MM.1S (cell line): Measurements from ENCODE around the gene PLCB1.

Experiments used
- DNase-seq: peaks from one replicate; pipeline ENCODE4 v3.0.0-alpha.2; 2015
- H2AFZ ChIP-seq: fragments of 300-600 bp; sonication (generic); 2 replicates; pipeline ENCODE4 v1.6.0; 2016; ENCODE audit warnings: antibody characterized with exemption, low read length
- H3F3A ChIP-seq: fragments of 300-600 bp; sonication (generic); 2 replicates; pipeline ENCODE4 v1.6.1; 2016; ENCODE audit warnings: mild to moderate bottlenecking, antibody characterized with exemption, low read length, moderate library complexity, mixed read lengths; ENCODE audit not compliant: insufficient read depth
- H3K27ac ChIP-seq: fragments of 300-600 bp; sonication (generic); 2 replicates; pipeline ENCODE4 v1.5.1; 2016; ENCODE audit warnings: mild to moderate bottlenecking, low read length
- H3K27me3 ChIP-seq: fragments of 300-600 bp; sonication (generic); replicated peaks from 2 replicates; pipeline ENCODE4 v1.6.0; 2016; ENCODE audit warnings: low read length; ENCODE audit not compliant: insufficient read depth
- H3K36me3 ChIP-seq: fragments of 300-600 bp; sonication (generic); replicated peaks from 2 replicates; pipeline ENCODE4 v1.6.1; 2016; ENCODE audit warnings: mild to moderate bottlenecking, low read length, mixed read lengths; ENCODE audit not compliant: insufficient read depth
- H3K4me1 ChIP-seq: fragments of 300-600 bp; sonication (generic); 2 replicates; pipeline ENCODE4 v1.6.1; 2016; ENCODE audit warnings: low read length, mixed read lengths
- H3K4me2 ChIP-seq: fragments of 300-600 bp; sonication (generic); 2 replicates; pipeline ENCODE4 v1.6.0; 2016; ENCODE audit warnings: low read depth, low read length
- H3K4me3 ChIP-seq: fragments of 300-600 bp; sonication (generic); 2 replicates; pipeline ENCODE4 v1.5.1; 2016; ENCODE audit warnings: low read length, mixed read lengths
- H3K79me2 ChIP-seq: fragments of 300-600 bp; sonication (generic); 2 replicates; pipeline ENCODE4 v1.6.1; 2016; ENCODE audit warnings: mixed run types, low read length, mixed read lengths
- H3K9ac ChIP-seq: fragments of 300-600 bp; sonication (generic); 2 replicates; pipeline ENCODE4 v1.6.1; 2016; ENCODE audit warnings: low read length, mixed read lengths
- H3K9me2 ChIP-seq: fragments of 300-600 bp; sonication (generic); replicated peaks from 2 replicates; pipeline ENCODE4 v1.6.1; 2016; ENCODE audit warnings: mild to moderate bottlenecking, low read length, mixed read lengths; ENCODE audit not compliant: insufficient read depth
- H3K9me3 ChIP-seq: fragments of 300-600 bp; sonication (generic); replicated peaks from 2 replicates; pipeline ENCODE4 v1.6.1; 2016; ENCODE audit warnings: mild to moderate bottlenecking, low read length, mixed read lengths; ENCODE audit not compliant: insufficient read depth
- H4K20me1 ChIP-seq: fragments of 300-600 bp; sonication (generic); 2 replicates; pipeline ENCODE4 v1.6.1; 2016; ENCODE audit warnings: mild to moderate bottlenecking, low read length, moderate library complexity, mixed read lengths; ENCODE audit not compliant: insufficient read depth
- CTCF ChIP-seq: fragments of 300-600 bp; sonication (generic); IDR thresholded peaks from 2 replicates; pipeline ENCODE4 v1.5.1; 2016; ENCODE audit warnings: antibody characterized with exemption, low read length, mixed read lengths
- EZH2 ChIP-seq: fragments of 300-600 bp; sonication (generic); optimal IDR thresholded peaks from 2 replicates; pipeline ENCODE3; 2017; ENCODE audit warnings: low read depth, mild to moderate bottlenecking, antibody characterized with exemption, low read length, mixed read lengths
- EZH2phosphoT487 ChIP-seq: fragments of 300-600 bp; sonication (generic); IDR thresholded peaks from 2 replicates; pipeline ENCODE4 v1.6.1; 2018; ENCODE audit warnings: antibody characterized with exemption, low read length

PLCB1 gene

GRCh38 chr20:8862092-8862491 lies 730.0 kb downstream of the PLCB1 start:
- Histone ChIP-seq H3K27me3 (no peaks in the 10 kb centered on the region), H3K79me2 (no peaks in the 10 kb centered on the region), H3K9ac (no peak overlapping the region), H3K4me3 (no peak overlapping the region), H3K36me3 (no peaks in the 10 kb centered on the region), H3K4me2 (no peak overlapping the region), H3K27ac (no peak overlapping the region), H3K4me1 (no peaks in the 10 kb centered on the region), H3K9me3 (no peaks in the 10 kb centered on the region), H3F3A (no peaks in the 10 kb centered on the region), H2AFZ (no peak overlapping the region), H4K20me1 (no peaks in the 10 kb centered on the region), H3K9me2 (no peaks in the 10 kb centered on the region)
- DNase-seq: no peak
- TF ChIP-seq CTCF: no peak
- no peak for TF ChIP-seq EZH2phosphoT487
- no peak for TF ChIP-seq EZH2

- DNase-seq: no peak
- H3F3A ChIP-seq: no peaks in the 10 kb centered on the region
- no peaks in the 10 kb centered on the region for H3K36me3 ChIP-seq
- no peaks in the 10 kb centered on the region for H3K79me2 ChIP-seq
- no peaks in the 10 kb centered on the region for H3K4me1 ChIP-seq
- no peaks in the 10 kb centered on the region for H3K27me3 ChIP-seq
- no peaks in the 10 kb centered on the region for H3K9me2 ChIP-seq
- no peak overlapping the region for H2AFZ ChIP-seq
- no peak overlapping the region for H3K9ac ChIP-seq
- H3K9me3 ChIP-seq: no peaks in the 10 kb centered on the region
- TF ChIP-seq EZH2phosphoT487 (no peak), CTCF (no peak), EZH2 (no peak)
- H3K4me3 ChIP-seq: no peak overlapping the region
- H4K20me1 ChIP-seq: no peaks in the 10 kb centered on the region
- no peak overlapping the region for H3K4me2 ChIP-seq
- no peak overlapping the region for H3K27ac ChIP-seq
Measured at GRCh38 chr20:8865636-8866035, 733.6 kb downstream of the PLCB1 start.

GRCh38 chr20:8867038-8867740 lies 735.1 kb downstream of the PLCB1 start:
- Histone ChIP-seq H3K9me3 (no peaks in the 10 kb centered on the region), H2AFZ (no peak overlapping the region), H3K4me1 (no peaks in the 10 kb centered on the region), H3K36me3 (no peaks in the 10 kb centered on the region), H3K27me3 (no peaks in the 10 kb centered on the region), H3F3A (no peaks in the 10 kb centered on the region), H4K20me1 (no peaks in the 10 kb centered on the region), H3K4me2 (no peak overlapping the region), H3K4me3 (no peak overlapping the region), H3K27ac (no peak overlapping the region), H3K9ac (no peak overlapping the region), H3K79me2 (no peaks in the 10 kb centered on the region), H3K9me2 (no peaks in the 10 kb centered on the region)
- TF ChIP-seq EZH2: no peak
- TF ChIP-seq EZH2phosphoT487: no peak
- TF ChIP-seq CTCF: no peak
- no peak for DNase-seq
